Neural progenitor cell (in vitro differentiated cells): Measurements from ENCODE around the gene PPP6R3.

Experiments
- EZH2 ChIP-seq: fragments of 200-600 bp; sonication (generic); IDR thresholded peaks from 2 replicates; pipeline ENCODE4 v1.6.1; 2017; ENCODE audit warnings: antibody characterized with exemption, mild to moderate bottlenecking, moderate library complexity
- EZH2phosphoT487 ChIP-seq: fragments of 200-600 bp; sonication (generic); IDR thresholded peaks from 2 replicates; pipeline ENCODE4 v1.6.1; 2017; ENCODE audit warnings: antibody characterized with exemption
- TF ChIP-seq, protein P1 (sequence below): fragments of 200-600 bp; sonication (generic); IDR thresholded peaks from 2 replicates; pipeline ENCODE4 v1.5.1; 2017; ENCODE audit warnings: antibody characterized with exemption, mild to moderate bottlenecking

DNA sequence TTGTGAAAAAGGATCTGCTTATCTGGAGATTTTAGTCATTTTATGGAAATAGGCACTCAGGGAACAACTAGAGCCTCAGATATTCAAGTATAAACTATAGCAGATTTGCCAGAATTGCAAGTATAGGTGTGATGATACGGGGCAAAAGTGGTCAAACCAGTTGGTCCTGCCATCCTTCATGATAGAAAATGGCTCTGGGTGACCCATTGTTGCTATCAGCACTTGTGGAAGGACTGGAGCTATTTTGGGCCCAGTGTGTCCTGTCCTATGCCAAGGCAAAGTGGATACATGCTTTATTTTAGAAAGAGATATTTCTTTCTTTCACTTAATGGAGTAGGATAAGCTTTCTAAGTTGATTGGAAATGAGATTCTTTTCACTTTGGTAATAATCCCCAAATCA, 85.2 kb downstream of the PPP6R3 start:
- TF ChIP-seq, protein P1, sequence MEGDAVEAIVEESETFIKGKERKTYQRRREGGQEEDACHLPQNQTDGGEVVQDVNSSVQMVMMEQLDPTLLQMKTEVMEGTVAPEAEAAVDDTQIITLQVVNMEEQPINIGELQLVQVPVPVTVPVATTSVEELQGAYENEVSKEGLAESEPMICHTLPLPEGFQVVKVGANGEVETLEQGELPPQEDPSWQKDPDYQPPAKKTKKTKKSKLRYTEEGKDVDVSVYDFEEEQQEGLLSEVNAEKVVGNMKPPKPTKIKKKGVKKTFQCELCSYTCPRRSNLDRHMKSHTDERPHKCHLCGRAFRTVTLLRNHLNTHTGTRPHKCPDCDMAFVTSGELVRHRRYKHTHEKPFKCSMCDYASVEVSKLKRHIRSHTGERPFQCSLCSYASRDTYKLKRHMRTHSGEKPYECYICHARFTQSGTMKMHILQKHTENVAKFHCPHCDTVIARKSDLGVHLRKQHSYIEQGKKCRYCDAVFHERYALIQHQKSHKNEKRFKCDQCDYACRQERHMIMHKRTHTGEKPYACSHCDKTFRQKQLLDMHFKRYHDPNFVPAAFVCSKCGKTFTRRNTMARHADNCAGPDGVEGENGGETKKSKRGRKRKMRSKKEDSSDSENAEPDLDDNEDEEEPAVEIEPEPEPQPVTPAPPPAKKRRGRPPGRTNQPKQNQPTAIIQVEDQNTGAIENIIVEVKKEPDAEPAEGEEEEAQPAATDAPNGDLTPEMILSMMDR, result no peak
- TF ChIP-seq EZH2phosphoT487 (no peak), EZH2 (no peak)
